Spleen (tissue), 13 donors: ENCODE measurements around the gene POU6F1. TPM values are rescaled to one million over a fixed set of nuclear protein-coding genes. Genes with fewer than 3 reads are reported as not detected.

Source experiments
- DNase-seq: peaks from one replicate; pipeline ENCODE4 v3.0.0-alpha.2; 2020
- H3K27ac ChIP-seq, 8 donors: fragments of 200-600 bp; sonication (generic) in 7 of 8; 1 replicate in 4 of 8; 2 replicates in 4 of 8; pipeline versions ENCODE4 v1.5.0 to v1.8.0; 2016 to 2021; ENCODE audit warnings: inconsistent platforms in 4 of 8, mild to moderate bottlenecking in 4 of 8, moderate library complexity in 1 of 8
- H3K27me3 ChIP-seq, 7 donors: fragments of 200-600 bp; sonication (generic) in 6 of 7; replicated peaks in 1 of 7; 1 replicate in 4 of 7; 2 replicates in 3 of 7; pipeline versions ENCODE4 v1.5.0 to v1.8.0; 2016 to 2021; ENCODE audit warnings: inconsistent platforms in 3 of 7, mild to moderate bottlenecking in 1 of 7
- H3K36me3 ChIP-seq, 6 donors: fragments of 200-600 bp; sonication (generic) in 5 of 6; 1 replicate in 4 of 6; 2 replicates in 2 of 6; pipeline versions ENCODE4 v1.5.0 to v1.8.0; 2016 to 2021; ENCODE audit warnings: inconsistent platforms in 2 of 6
- H3K4me1 ChIP-seq, 6 donors: fragments of 200-600 bp; sonication (generic) in 5 of 6; 1 replicate in 3 of 6; 2 replicates in 3 of 6; pipeline versions ENCODE4 v1.5.0 to v1.8.0; 2016 to 2021; ENCODE audit warnings: inconsistent platforms in 3 of 6
- H3K4me3 ChIP-seq, 8 donors: fragments of 200-600 bp; sonication (generic) in 7 of 8; 1 replicate in 4 of 8; 2 replicates in 4 of 8; pipeline versions ENCODE4 v1.5.0 to v1.8.0; 2016 to 2021; ENCODE audit warnings: inconsistent platforms in 4 of 8, mild to moderate bottlenecking in 4 of 8, moderate library complexity in 2 of 8
- H3K9me3 ChIP-seq, 8 donors: fragments of 200-600 bp; sonication (generic) in 7 of 8; 1 replicate in 4 of 8; 2 replicates in 4 of 8; pipeline versions ENCODE4 v1.5.0 to v1.8.0; 2016 to 2021; ENCODE audit warnings: inconsistent platforms in 4 of 8
- POLR2A ChIP-seq, 3 donors: fragments of 450-650 bp; IDR thresholded peaks; one replicate each; pipeline ENCODE4 v1.5.1; 2017; ENCODE audit warnings: antibody characterized with exemption in 3 of 3, mild to moderate bottlenecking in 1 of 3
- POLR2AphosphoS5 ChIP-seq, 3 donors: sonication (generic); formaldehyde crosslinking; IDR thresholded peaks; one replicate each; pipeline ENCODE4 v1.5.1; 2017; ENCODE audit warnings: antibody characterized with exemption in 3 of 3
- WGBS, 5 donors: extraction: QIAGEN DNeasy Blood & Tissue Kit in 3 of 5; methylation state at CpG; one replicate each; pipeline versions ENCODE4 v1.1.5 to v1.1.7; 2013 to 2018; 5-methylcytosine and 5-hydroxymethylcytosine counted together
- intact Hi-C: fragments of 100-400 bp; cut with DNase I; formaldehyde crosslinking; loops from one replicate; pipeline ENCODE4 v1.15.0; 2023; ENCODE audit warnings: low total_unique reads
- long read RNA-seq, 2 donors: transcript quantifications; one replicate each; lab custom pipeline, GENCODE V29; 2026
- polyA plus RNA-seq, 3 donors: library from polyadenylated mRNA; stranded (reverse); fragments of 200-250 nt; gene quantifications; one replicate each; pipeline ENCODE4 v1.2.1, GENCODE V29; 2013
- total RNA-seq, 7 donors: library from RNA; depleted of rRNA in 3 of 7; stranded (reverse); fragments of >200 nt in 3 of 7; fragmentation: NEBNext Ultra II Directional in 4 of 7; extraction: Animal tissue kit (Norgen Biotek cat#: 25700) in 4 of 7; gene quantifications; one replicate each; pipeline versions ENCODE4 v1.1.0 to v1.2.1, GENCODE V29; 2016 to 2021
- TF ChIP-seq, protein P1 (sequence below), 11 experiments: fragments of 200-600 bp in 7 of 11; fragments of 450-650 bp in 4 of 11; sonication (generic) in 4 of 11; IDR thresholded peaks in 8 of 11; conservative IDR thresholded peaks in 3 of 11; 1 replicate in 7 of 11; 2 replicates in 4 of 11; pipeline versions ENCODE4 v1.4.0 to v1.8.0; 2016 to 2021; ENCODE audit warnings: antibody characterized with exemption in 11 of 11, inconsistent platforms in 4 of 11, mild to moderate bottlenecking in 1 of 11
- donor health status: healthy with polysubstance abuse.
- donor health status: DM: no; HTN: no; CAD: no; lungs with moderate emphysema.
- donor health status: DM: no; HTN: no; CAD: no.
- donor health status: Bipolar disorder and iron deficiency.
- donor health status: healthy.
- donor health status: DM: no; HTN: no; CAD: no.
- donor health status: DM: yes; HTN: yes; CAD: no.

The POU6F1 gene, protein sequence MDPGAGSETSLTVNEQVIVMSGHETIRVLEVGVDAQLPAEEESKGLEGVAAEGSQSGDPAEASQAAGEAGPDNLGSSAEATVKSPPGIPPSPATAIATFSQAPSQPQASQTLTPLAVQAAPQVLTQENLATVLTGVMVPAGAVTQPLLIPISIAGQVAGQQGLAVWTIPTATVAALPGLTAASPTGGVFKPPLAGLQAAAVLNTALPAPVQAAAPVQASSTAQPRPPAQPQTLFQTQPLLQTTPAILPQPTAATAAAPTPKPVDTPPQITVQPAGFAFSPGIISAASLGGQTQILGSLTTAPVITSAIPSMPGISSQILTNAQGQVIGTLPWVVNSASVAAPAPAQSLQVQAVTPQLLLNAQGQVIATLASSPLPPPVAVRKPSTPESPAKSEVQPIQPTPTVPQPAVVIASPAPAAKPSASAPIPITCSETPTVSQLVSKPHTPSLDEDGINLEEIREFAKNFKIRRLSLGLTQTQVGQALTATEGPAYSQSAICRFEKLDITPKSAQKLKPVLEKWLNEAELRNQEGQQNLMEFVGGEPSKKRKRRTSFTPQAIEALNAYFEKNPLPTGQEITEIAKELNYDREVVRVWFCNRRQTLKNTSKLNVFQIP
- total RNA-seq (10 to 100 TPM; 17.1 to 27.1 (median 20.5) TPM), polyA plus RNA-seq (10 to 100 TPM in 2 of 3 donors, 1 to 10 TPM in 1; 3.9 to 14.7 (median 10.0) TPM)
- long read RNA-seq, donor 1 = 0 reads
- long read RNA-seq, donor 2 = 0 reads

DNA sequence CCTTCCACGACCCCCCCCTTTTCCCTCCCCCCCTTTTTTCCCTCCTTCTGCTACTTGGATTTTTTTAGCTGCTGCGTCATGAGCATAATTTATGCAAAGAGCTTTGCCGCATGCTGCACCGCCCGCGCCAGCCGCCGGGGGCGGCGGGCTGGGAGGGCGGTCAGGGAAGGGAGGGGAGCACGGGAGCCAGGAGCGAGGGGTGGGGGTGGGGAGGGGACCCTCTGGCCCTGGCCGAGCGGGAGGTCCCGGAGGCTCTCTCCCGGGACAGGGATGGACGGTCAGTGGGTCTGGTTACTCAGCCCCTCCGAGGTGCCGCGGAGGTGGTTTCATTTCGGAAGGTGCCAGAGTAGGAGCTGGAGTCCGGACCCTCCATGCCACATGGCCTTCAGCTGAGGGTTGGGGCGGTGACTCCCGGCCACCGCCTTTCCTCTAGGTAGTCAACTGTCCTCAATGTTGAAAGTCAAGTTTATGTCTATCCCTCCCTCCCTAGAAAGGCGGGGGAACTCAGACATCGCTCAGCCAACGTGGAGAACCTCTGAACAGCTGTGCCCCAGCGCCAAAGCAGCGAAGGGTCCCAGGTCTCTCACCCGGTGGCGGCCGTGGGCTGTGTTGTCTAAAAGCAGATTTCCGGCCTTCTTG lies at the start of gene POU6F1:
POU6F1 (minus strand) TSS at position 95 of the 639 bp plus-strand sequence. CDS start 11,226 bp downstream, outside the sequence.
- Histone ChIP-seq H3K27ac (peak within 1 kb of the TSS; percentile 90 to 99 (median 96)), H3K36me3 (peaks cover 0 to 11% (median 0%) of the 10 kb centered on the region in 6 donors), H3K4me1 (peaks cover 6 to 30% (median 26%) of the 10 kb centered on the region in 6 donors), H3K9me3 (no peaks in the 10 kb centered on the region), H3K27me3 (no peaks in the 10 kb centered on the region), H3K4me3 (peak within 1 kb of the TSS; percentile 67 to 87 (median 71))
- intact Hi-C loops = no loop called here
- DNase-seq = peak; percentile 90
- WGBS, 5 donors = 0 to 1% (median 0%) methylated on average over 28 to 35 of the region's 35 CpGs
- TF ChIP-seq, protein P1, sequence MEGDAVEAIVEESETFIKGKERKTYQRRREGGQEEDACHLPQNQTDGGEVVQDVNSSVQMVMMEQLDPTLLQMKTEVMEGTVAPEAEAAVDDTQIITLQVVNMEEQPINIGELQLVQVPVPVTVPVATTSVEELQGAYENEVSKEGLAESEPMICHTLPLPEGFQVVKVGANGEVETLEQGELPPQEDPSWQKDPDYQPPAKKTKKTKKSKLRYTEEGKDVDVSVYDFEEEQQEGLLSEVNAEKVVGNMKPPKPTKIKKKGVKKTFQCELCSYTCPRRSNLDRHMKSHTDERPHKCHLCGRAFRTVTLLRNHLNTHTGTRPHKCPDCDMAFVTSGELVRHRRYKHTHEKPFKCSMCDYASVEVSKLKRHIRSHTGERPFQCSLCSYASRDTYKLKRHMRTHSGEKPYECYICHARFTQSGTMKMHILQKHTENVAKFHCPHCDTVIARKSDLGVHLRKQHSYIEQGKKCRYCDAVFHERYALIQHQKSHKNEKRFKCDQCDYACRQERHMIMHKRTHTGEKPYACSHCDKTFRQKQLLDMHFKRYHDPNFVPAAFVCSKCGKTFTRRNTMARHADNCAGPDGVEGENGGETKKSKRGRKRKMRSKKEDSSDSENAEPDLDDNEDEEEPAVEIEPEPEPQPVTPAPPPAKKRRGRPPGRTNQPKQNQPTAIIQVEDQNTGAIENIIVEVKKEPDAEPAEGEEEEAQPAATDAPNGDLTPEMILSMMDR (IDR thresholded peaks at IDR 0.05 in 8 of 11, conservative IDR thresholded peaks at IDR 0.05 in 3 of 11) = peak; percentile 61 to 85 (median 75)
- TF ChIP-seq POLR2AphosphoS5 (IDR thresholded peaks at IDR 0.05) (peak; percentile 79 to 88 (median 87)), POLR2A (IDR thresholded peaks at IDR 0.05) (no peak)

DNA sequence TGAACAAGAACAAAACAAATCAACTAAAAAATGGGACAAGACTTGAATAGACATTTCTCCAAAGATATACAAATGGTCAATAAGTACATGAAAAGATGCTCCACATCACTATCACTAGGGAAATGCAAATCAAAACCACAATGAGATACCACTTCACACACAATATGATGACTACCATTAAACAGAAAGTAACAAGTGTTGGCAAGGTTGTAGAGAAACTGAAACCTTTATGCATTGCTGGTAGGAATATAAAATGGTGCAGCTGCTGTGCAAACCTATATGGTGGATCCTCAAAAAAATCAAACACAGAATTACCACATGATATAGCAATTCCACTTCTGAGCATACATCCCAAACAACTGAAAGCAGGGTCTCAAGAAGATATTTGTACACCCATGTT lies 47.2 kb upstream of the POU6F1 start:
- H3K9me3 ChIP-seq = no peaks in the 10 kb centered on the region
- intact Hi-C loops = no loop called here
- DNase-seq = no peak
- no peak overlapping the region for H3K4me3 ChIP-seq
- peaks cover 0 to 5% (median 0%) of the 10 kb centered on the region in 7 donors for H3K27me3 ChIP-seq
- peaks cover 0 to 50% (median 31%) of the 10 kb centered on the region in 6 donors for H3K4me1 ChIP-seq
- H3K36me3 ChIP-seq = no peaks in the 10 kb centered on the region
- TF ChIP-seq, protein P1 (IDR thresholded peaks at IDR 0.05 in 8 of 11, conservative IDR thresholded peaks at IDR 0.05 in 3 of 11) = no peak
- no peak for TF ChIP-seq POLR2AphosphoS5 (IDR thresholded peaks at IDR 0.05)
- TF ChIP-seq POLR2A (IDR thresholded peaks at IDR 0.05) = no peak
- peak overlapping the region in 2 of 8 donors; percentile 10 to 45 for H3K27ac ChIP-seq

DNA sequence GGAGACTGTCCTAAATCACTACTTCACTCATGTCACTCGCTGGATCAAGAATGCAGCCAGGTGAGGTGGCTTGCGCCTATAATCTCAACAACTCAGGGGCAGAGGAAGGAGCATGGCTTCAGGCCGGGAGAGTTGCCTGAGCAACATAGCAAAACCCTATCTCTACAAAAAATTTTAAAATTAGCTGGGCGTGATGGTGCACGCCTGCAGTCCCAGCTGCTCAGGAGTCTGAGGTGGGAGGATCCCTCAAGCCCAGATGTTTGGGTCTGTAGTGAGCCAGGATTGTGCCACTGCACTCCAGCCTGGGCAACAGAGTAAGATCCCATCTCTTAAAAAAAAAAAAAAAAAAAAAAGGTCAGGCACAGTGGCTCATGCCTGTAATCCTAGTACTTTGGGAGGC lies 46.4 kb upstream of the POU6F1 start:
- DNase-seq = no peak
- Histone ChIP-seq H3K27ac (no peak overlapping the region), H3K9me3 (no peaks in the 10 kb centered on the region), H3K4me1 (peaks cover 0 to 45% (median 28%) of the 10 kb centered on the region in 6 donors), H3K4me3 (no peak overlapping the region), H3K36me3 (no peaks in the 10 kb centered on the region), H3K27me3 (no peaks in the 10 kb centered on the region)
- intact Hi-C loops = loop anchor here (5.0 kb wide), 1 partner anchor 78 kb away; no protein-coding TSS in a partner anchor
- TF ChIP-seq POLR2AphosphoS5 (IDR thresholded peaks at IDR 0.05) (no peak), POLR2A (IDR thresholded peaks at IDR 0.05) (no peak)
- TF ChIP-seq, protein P1 (IDR thresholded peaks at IDR 0.05 in 8 of 11, conservative IDR thresholded peaks at IDR 0.05 in 3 of 11) = no peak
- 95 to 99% (median 96%) methylated on average over 5 of the region's 5 CpGs for WGBS, 5 donors
